ENCODE results near the gene ARHGEF19. TPM values are rescaled to one million over a fixed set of nuclear protein-coding genes. Genes with fewer than 3 reads are reported as not detected.

ARHGEF19 gene
- total RNA-seq, 3 donors from 2014 or later (not counting 1 experiment from before 2014, with no cell fraction given) = 14.6 to 18.9 (median 15.8) TPM

DNA sequence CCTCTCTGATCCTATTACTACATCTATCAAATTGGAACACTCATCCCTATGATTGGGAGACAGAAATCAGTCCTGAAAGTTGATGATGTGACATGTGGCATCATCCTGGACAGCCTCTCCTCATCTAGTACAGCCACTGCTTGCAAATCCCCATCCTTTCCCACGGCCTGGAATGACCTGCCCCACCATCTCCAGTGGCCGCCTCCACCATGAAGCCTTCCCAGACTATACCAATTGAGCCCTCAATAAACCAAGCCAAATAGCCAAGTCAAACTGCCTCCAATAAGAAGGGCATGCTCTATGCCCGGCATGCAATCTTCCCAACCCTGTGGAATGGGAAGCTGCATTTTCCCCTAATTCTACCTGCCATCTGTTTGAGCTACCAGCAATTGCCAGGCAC, 561 bp upstream of the ARHGEF19 start:
- WGBS (ENCODE audit: insufficient coverage) = 77% methylated on average over 3 of the region's 3 CpGs
- intact Hi-C loops (cut with micrococcal nuclease) = no loop called here

GRCh38 chr1:16211824-16212223, 628 bp downstream of the ARHGEF19 start:
- intact Hi-C loops (cut with micrococcal nuclease) = no loop called here
- Histone ChIP-seq H3K9me3 (ENCODE audit: control insufficient read depth, insufficient read depth, low read length) (no peaks in the 10 kb centered on the region), H3K27ac (ENCODE audit: low read length) (no peak overlapping the region), H3K36me3 (ENCODE audit: control insufficient read depth, insufficient read depth, low read length) (no peaks in the 10 kb centered on the region), H3K4me1 (ENCODE audit: control insufficient read depth, insufficient read depth, low read length) (peaks cover 20% of the 10 kb centered on the region), H3K27me3 (ENCODE audit: control insufficient read depth, insufficient read depth, low read length) (no peaks in the 10 kb centered on the region), H3K4me3 (ENCODE audit: low read length) (no peak overlapping the region)
- Mint-ChIP-seq H3K36me3 (no peaks in the 10 kb centered on the region), H3K27ac (no peak overlapping the region), H3K4me3 (no peak overlapping the region), H3K4me1 (peaks cover 10 to 18% of the 10 kb centered on the region in 2 donors), H3K27me3 (ENCODE audit: low read depth in 2 of 2) (peaks cover 0 to 4% of the 10 kb centered on the region in 2 donors), H3K9me3 (no peaks in the 10 kb centered on the region)
- DNase-seq = no peak
- TF ChIP-seq CTCF (IDR thresholded peaks at IDR 0.05) = no peak
- no peak for ATAC-seq
- WGBS (ENCODE audit: insufficient coverage) = 89% methylated on average over 6 of the region's 6 CpGs

More for the DNA sequence above, 561 bp upstream of the ARHGEF19 start:
- Mint-ChIP-seq H3K9me3 (no peaks in the 10 kb centered on the region), H3K27me3 (ENCODE audit: low read depth in 2 of 2) (peaks cover 0 to 4% of the 10 kb centered on the region in 2 donors), H3K27ac (no peak overlapping the region), H3K4me1 (peaks cover 12 to 23% of the 10 kb centered on the region in 2 donors), H3K36me3 (no peaks in the 10 kb centered on the region), H3K4me3 (no peak overlapping the region)
- Histone ChIP-seq H3K9me3 (ENCODE audit: control insufficient read depth, insufficient read depth, low read length) (no peaks in the 10 kb centered on the region), H3K36me3 (ENCODE audit: control insufficient read depth, insufficient read depth, low read length) (no peaks in the 10 kb centered on the region), H3K4me1 (ENCODE audit: control insufficient read depth, insufficient read depth, low read length) (peaks cover 20% of the 10 kb centered on the region), H3K4me3 (ENCODE audit: low read length) (no peak overlapping the region), H3K27ac (ENCODE audit: low read length) (no peak overlapping the region), H3K27me3 (ENCODE audit: control insufficient read depth, insufficient read depth, low read length) (no peaks in the 10 kb centered on the region)
- no peak for TF ChIP-seq CTCF (IDR thresholded peaks at IDR 0.05)
- DNase-seq = no peak
- no peak for ATAC-seq

DNA sequence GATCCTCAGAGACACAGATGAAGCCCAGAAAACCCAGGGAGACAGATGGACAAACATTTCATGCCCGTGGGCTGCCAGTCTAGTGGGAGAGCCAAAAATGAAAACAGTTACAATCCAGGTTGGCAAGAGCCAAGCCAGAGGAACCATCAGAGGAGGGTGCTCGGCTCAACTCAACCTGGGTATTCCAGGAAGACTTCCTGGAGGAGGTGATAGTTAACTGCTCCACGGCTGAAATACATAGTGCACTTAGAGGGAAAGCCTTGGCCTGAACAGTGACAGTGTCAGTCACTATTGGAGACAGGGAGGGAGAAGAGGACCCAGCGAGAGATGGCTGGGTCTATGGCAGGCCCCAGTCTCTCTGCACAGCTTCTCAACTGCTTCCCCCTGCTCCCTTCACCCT, 1.9 kb downstream of the ARHGEF19 start:
- Mint-ChIP-seq H3K36me3 (no peaks in the 10 kb centered on the region), H3K4me1 (peaks cover 0 to 16% of the 10 kb centered on the region in 2 donors), H3K4me3 (no peak overlapping the region), H3K27me3 (ENCODE audit: low read depth in 2 of 2) (peaks cover 0 to 4% of the 10 kb centered on the region in 2 donors), H3K27ac (no peak overlapping the region), H3K9me3 (no peaks in the 10 kb centered on the region)
- no peak overlapping the region for H3K27ac ChIP-seq (ENCODE audit: low read length)
- ATAC-seq = no peak
- DNase-seq = no peak
- H3K27me3 ChIP-seq (ENCODE audit: control insufficient read depth, insufficient read depth, low read length) = no peaks in the 10 kb centered on the region
- no peak for TF ChIP-seq CTCF (IDR thresholded peaks at IDR 0.05)
- H3K36me3 ChIP-seq (ENCODE audit: control insufficient read depth, insufficient read depth, low read length) = no peaks in the 10 kb centered on the region
- no peaks in the 10 kb centered on the region for H3K9me3 ChIP-seq (ENCODE audit: control insufficient read depth, insufficient read depth, low read length)
- WGBS (ENCODE audit: insufficient coverage) = 84% methylated on average over 4 of the region's 4 CpGs
- H3K4me3 ChIP-seq (ENCODE audit: low read length) = no peak overlapping the region
- H3K4me1 ChIP-seq (ENCODE audit: control insufficient read depth, insufficient read depth, low read length) = peaks cover 15% of the 10 kb centered on the region
- intact Hi-C loops (cut with micrococcal nuclease) = no loop called here

- H3K36me3 Mint-ChIP-seq = no peaks in the 10 kb centered on the region
- H3K27ac Mint-ChIP-seq = no peak overlapping the region
- intact Hi-C loops (cut with micrococcal nuclease) = no loop called here
- Histone ChIP-seq H3K27me3 (ENCODE audit: control insufficient read depth, insufficient read depth, low read length) (no peaks in the 10 kb centered on the region), H3K4me3 (ENCODE audit: low read length) (no peak overlapping the region), H3K4me1 (ENCODE audit: control insufficient read depth, insufficient read depth, low read length) (peaks cover 16% of the 10 kb centered on the region), H3K9me3 (ENCODE audit: control insufficient read depth, insufficient read depth, low read length) (no peaks in the 10 kb centered on the region), H3K27ac (ENCODE audit: low read length) (no peak overlapping the region), H3K36me3 (ENCODE audit: control insufficient read depth, insufficient read depth, low read length) (peaks cover 3% of the 10 kb centered on the region)
- WGBS (ENCODE audit: insufficient coverage) = 89% methylated on average over 11 of the region's 11 CpGs
- H3K9me3 Mint-ChIP-seq = no peaks in the 10 kb centered on the region
- no peak overlapping the region for H3K4me3 Mint-ChIP-seq
- ATAC-seq = no peak
- peaks cover 0 to 4% of the 10 kb centered on the region in 2 donors for H3K27me3 Mint-ChIP-seq (ENCODE audit: low read depth in 2 of 2)
- TF ChIP-seq CTCF (IDR thresholded peaks at IDR 0.05) = no peak
- DNase-seq = no peak
- H3K4me1 Mint-ChIP-seq = peaks cover 0 to 16% of the 10 kb centered on the region in 2 donors
Observed at GRCh38 chr1:16209847-16210407, 2.5 kb downstream of the ARHGEF19 start.

Measured in natural killer cell (primary cell).